ENCODE results near the gene PAX3. TPM values are rescaled to one million over a fixed set of nuclear protein-coding genes. Genes with fewer than 3 reads are reported as not detected.

PAX3 gene
- total RNA-seq, 2 experiments from 2014 or later, result not detected

- ATAC-seq (no peak), DNase-seq (no peak)
- H3K27ac Mint-ChIP-seq, result no peak overlapping the region
- ChIA-PET POLR2A (no interaction called here), CTCF (interaction anchor here (1.6 kb wide), 1 partner anchor 17 kb away, joined by 6 read pairs; no protein-coding TSS in a partner anchor)
- H3K4me3 Mint-ChIP-seq, result no peak overlapping the region
- peaks cover 87% of the 10 kb centered on the region for H3K27me3 Mint-ChIP-seq (ENCODE audit: low read depth)
- peaks cover 29% of the 10 kb centered on the region for H3K4me1 Mint-ChIP-seq (ENCODE audit: low read depth)
- peaks cover 27% of the 10 kb centered on the region for H3K36me3 Mint-ChIP-seq (ENCODE audit: low read depth)
- peaks cover 16% of the 10 kb centered on the region for H3K9me3 Mint-ChIP-seq (ENCODE audit: insufficient read depth)
Observed at GRCh38 chr2:222301053-222301795, 2.4 kb upstream of the PAX3 start.

GRCh38 chr2:222300726-222301052, 1.9 kb upstream of the PAX3 start:
- Mint-ChIP-seq H3K4me1 (ENCODE audit: low read depth) (peaks cover 32% of the 10 kb centered on the region), H3K9me3 (ENCODE audit: insufficient read depth) (peaks cover 19% of the 10 kb centered on the region), H3K27me3 (ENCODE audit: low read depth) (peaks cover 90% of the 10 kb centered on the region), H3K4me3 (no peak overlapping the region), H3K36me3 (ENCODE audit: low read depth) (peaks cover 28% of the 10 kb centered on the region), H3K27ac (no peak overlapping the region)
- ATAC-seq, result no peak
- ChIA-PET POLR2A (no interaction called here), CTCF (interaction anchor here (1.6 kb wide), 1 partner anchor 17 kb away, joined by 6 read pairs; no protein-coding TSS in a partner anchor)
- no peak for DNase-seq

- Mint-ChIP-seq H3K36me3 (ENCODE audit: low read depth) (peaks cover 34% of the 10 kb centered on the region), H3K27ac (no peak overlapping the region), H3K9me3 (ENCODE audit: insufficient read depth) (peaks cover 19% of the 10 kb centered on the region), H3K4me1 (ENCODE audit: low read depth) (peaks cover 34% of the 10 kb centered on the region), H3K4me3 (no peak overlapping the region), H3K27me3 (ENCODE audit: low read depth) (peaks cover 90% of the 10 kb centered on the region)
- no peak for ATAC-seq
- DNase-seq, result no peak
- CTCF ChIA-PET, result interaction anchor here (1.6 kb wide), 1 partner anchor 18 kb away, joined by 6 read pairs; no protein-coding TSS in a partner anchor
- POLR2A ChIA-PET, result no interaction called here
Observed at GRCh38 chr2:222299906-222300725, 1.3 kb upstream of the PAX3 start.

- no peak overlapping the region for H3K27ac Mint-ChIP-seq
- ATAC-seq, result no peak
- H3K27me3 Mint-ChIP-seq (ENCODE audit: low read depth), result peaks cover 90% of the 10 kb centered on the region
- H3K9me3 Mint-ChIP-seq (ENCODE audit: insufficient read depth), result peaks cover 17% of the 10 kb centered on the region
- H3K4me1 Mint-ChIP-seq (ENCODE audit: low read depth), result peaks cover 30% of the 10 kb centered on the region
- ChIA-PET CTCF (no interaction called here), POLR2A (no interaction called here)
- peaks cover 26% of the 10 kb centered on the region for H3K36me3 Mint-ChIP-seq (ENCODE audit: low read depth)
- no peak overlapping the region for H3K4me3 Mint-ChIP-seq
- DNase-seq, result no peak
Observed at GRCh38 chr2:222298001-222298310, 842 bp downstream of the PAX3 start.

- peaks cover 90% of the 10 kb centered on the region for H3K27me3 Mint-ChIP-seq (ENCODE audit: low read depth)
- no peak overlapping the region for H3K4me3 Mint-ChIP-seq
- H3K4me1 Mint-ChIP-seq (ENCODE audit: low read depth), result peaks cover 28% of the 10 kb centered on the region
- POLR2A ChIA-PET, result no interaction called here
- CTCF ChIA-PET, result interaction anchor here (1.6 kb wide), 1 partner anchor 16 kb away, joined by 4 read pairs; no protein-coding TSS in a partner anchor
- H3K36me3 Mint-ChIP-seq (ENCODE audit: low read depth), result peaks cover 24% of the 10 kb centered on the region
- peaks cover 13% of the 10 kb centered on the region for H3K9me3 Mint-ChIP-seq (ENCODE audit: insufficient read depth)
- no peak for DNase-seq
- no peak for ATAC-seq
- no peak overlapping the region for H3K27ac Mint-ChIP-seq
Observed at GRCh38 chr2:222297600-222297935, 1.2 kb downstream of the PAX3 start.

GRCh38 chr2:222296911-222297599, 1.7 kb downstream of the PAX3 start:
- POLR2A ChIA-PET, result no interaction called here
- peak overlapping the region; percentile 15 for H3K4me3 Mint-ChIP-seq
- H3K27me3 Mint-ChIP-seq (ENCODE audit: low read depth), result peaks cover 90% of the 10 kb centered on the region
- peaks cover 8% of the 10 kb centered on the region for H3K9me3 Mint-ChIP-seq (ENCODE audit: insufficient read depth)
- H3K4me1 Mint-ChIP-seq (ENCODE audit: low read depth), result peaks cover 24% of the 10 kb centered on the region
- ATAC-seq (no peak), DNase-seq (no peak)
- H3K36me3 Mint-ChIP-seq (ENCODE audit: low read depth), result peaks cover 21% of the 10 kb centered on the region
- CTCF ChIA-PET, result interaction anchor here (1.6 kb wide), 1 partner anchor 17 kb away, joined by 4 read pairs; no protein-coding TSS in a partner anchor
- H3K27ac Mint-ChIP-seq, result peak overlapping the region; percentile 9

- ATAC-seq (no peak), DNase-seq (no peak)
- peaks cover 21% of the 10 kb centered on the region for H3K36me3 Mint-ChIP-seq (ENCODE audit: low read depth)
- peaks cover 24% of the 10 kb centered on the region for H3K4me1 Mint-ChIP-seq (ENCODE audit: low read depth)
- no peak overlapping the region for H3K27ac Mint-ChIP-seq
- CTCF ChIA-PET, result interaction anchor here (1.6 kb wide), 1 partner anchor 18 kb away, joined by 4 read pairs; no protein-coding TSS in a partner anchor
- peaks cover 91% of the 10 kb centered on the region for H3K27me3 Mint-ChIP-seq (ENCODE audit: low read depth)
- POLR2A ChIA-PET, result no interaction called here
- H3K9me3 Mint-ChIP-seq (ENCODE audit: insufficient read depth), result peaks cover 8% of the 10 kb centered on the region
- H3K4me3 Mint-ChIP-seq, result peak overlapping the region; percentile 53
Observed at GRCh38 chr2:222296311-222296741, 2.5 kb downstream of the PAX3 start.

GRCh38 chr2:222295368-222296062, 3.3 kb downstream of the PAX3 start:
- DNase-seq (no peak), ATAC-seq (no peak)
- ChIA-PET CTCF (interaction anchor here (1.6 kb wide), 1 partner anchor 18 kb away, joined by 4 read pairs; no protein-coding TSS in a partner anchor), POLR2A (no interaction called here)
- Mint-ChIP-seq H3K27me3 (ENCODE audit: low read depth) (peaks cover 90% of the 10 kb centered on the region), H3K4me3 (peak overlapping the region; percentile 53), H3K4me1 (ENCODE audit: low read depth) (peaks cover 24% of the 10 kb centered on the region), H3K9me3 (ENCODE audit: insufficient read depth) (peaks cover 8% of the 10 kb centered on the region), H3K27ac (no peak overlapping the region), H3K36me3 (ENCODE audit: low read depth) (peaks cover 20% of the 10 kb centered on the region)

GRCh38 chr2:222294996-222295367, 3.8 kb downstream of the PAX3 start:
- ATAC-seq (no peak), DNase-seq (no peak)
- Mint-ChIP-seq H3K27ac (no peak overlapping the region), H3K9me3 (ENCODE audit: insufficient read depth) (peaks cover 8% of the 10 kb centered on the region), H3K27me3 (ENCODE audit: low read depth) (peaks cover 90% of the 10 kb centered on the region), H3K36me3 (ENCODE audit: low read depth) (peaks cover 22% of the 10 kb centered on the region), H3K4me3 (peak overlapping the region; percentile 53), H3K4me1 (ENCODE audit: low read depth) (peaks cover 24% of the 10 kb centered on the region)
- POLR2A ChIA-PET, result no interaction called here
- CTCF ChIA-PET, result no interaction called here

GRCh38 chr2:222293660-222294630, 4.9 kb downstream of the PAX3 start:
- H3K9me3 Mint-ChIP-seq (ENCODE audit: insufficient read depth), result peaks cover 8% of the 10 kb centered on the region

More at GRCh38 chr2:222293660-222294630, 4.9 kb downstream of the PAX3 start:
- CTCF ChIA-PET, result no interaction called here
- H3K27ac Mint-ChIP-seq, result no peak overlapping the region
- H3K4me3 Mint-ChIP-seq, result no peak overlapping the region
- POLR2A ChIA-PET, result no interaction called here
- peaks cover 88% of the 10 kb centered on the region for H3K27me3 Mint-ChIP-seq (ENCODE audit: low read depth)
- peaks cover 15% of the 10 kb centered on the region for H3K36me3 Mint-ChIP-seq (ENCODE audit: low read depth)
- H3K4me1 Mint-ChIP-seq (ENCODE audit: low read depth), result peaks cover 24% of the 10 kb centered on the region
- DNase-seq, result no peak
- no peak for ATAC-seq
